Ascending aorta (tissue), 2 donors: Measurements from ENCODE around the gene FEZF1. TPM values are rescaled to one million over a fixed set of nuclear protein-coding genes. Genes with fewer than 3 reads are reported as not detected.
A peak's percentile ranks its signal among the peaks of the same experiment; 100 is the strongest.

Experiments
- DNase-seq, 2 donors: peaks; one replicate each; pipeline ENCODE4 v3.0.0-alpha.2; 2019; ENCODE audit warnings: low spot score in 2 of 2
- H3K27ac ChIP-seq, 2 donors: fragments of 200-600 bp; sonication (generic); one replicate each; pipeline ENCODE4 v1.5.1; 2016 to 2017; ENCODE audit warnings: mild to moderate bottlenecking in 1 of 2
- H3K27me3 ChIP-seq: fragments of 200-600 bp; sonication (generic); one replicate; pipeline ENCODE4 v1.5.1; 2017
- H3K36me3 ChIP-seq, 2 donors: fragments of 200-600 bp; sonication (generic); one replicate each; pipeline ENCODE4 v1.5.1; 2016
- H3K4me1 ChIP-seq, 2 donors: fragments of 200-600 bp; sonication (generic); one replicate each; pipeline ENCODE4 v1.5.1; 2016 to 2017; ENCODE audit warnings: mild to moderate bottlenecking in 1 of 2
- H3K4me3 ChIP-seq, 2 donors: fragments of 200-600 bp; sonication (generic); one replicate each; pipeline ENCODE4 v1.5.1; 2016 to 2017; ENCODE audit warnings: mild to moderate bottlenecking in 1 of 2
- H3K9me3 ChIP-seq, 2 donors: fragments of 200-600 bp; sonication (generic); one replicate each; pipeline ENCODE4 v1.5.1; 2016
- intact Hi-C: fragments of 100-400 bp; cut with DNase I; formaldehyde crosslinking; loops from one replicate; pipeline ENCODE4 v1.15.1; 2023
- total RNA-seq: library from RNA; depleted of rRNA; stranded (reverse); fragments of >200 nt; gene quantifications from one replicate; pipeline ENCODE4 v1.1.0, GENCODE V29; 2016
- TF ChIP-seq, protein P1 (sequence below), 3 experiments: fragments of 200-600 bp in 2 of 3; fragments of 450-650 bp in 1 of 3; sonication (generic) in 2 of 3; IDR thresholded peaks; one replicate each; pipeline ENCODE4 v1.5.1; 2016 to 2019; ENCODE audit warnings: antibody characterized with exemption in 3 of 3, mild to moderate bottlenecking in 1 of 3, moderate library complexity in 1 of 3

FEZF1 gene
- total RNA-seq, 1 donor from 2014 or later = not detected

DNA sequence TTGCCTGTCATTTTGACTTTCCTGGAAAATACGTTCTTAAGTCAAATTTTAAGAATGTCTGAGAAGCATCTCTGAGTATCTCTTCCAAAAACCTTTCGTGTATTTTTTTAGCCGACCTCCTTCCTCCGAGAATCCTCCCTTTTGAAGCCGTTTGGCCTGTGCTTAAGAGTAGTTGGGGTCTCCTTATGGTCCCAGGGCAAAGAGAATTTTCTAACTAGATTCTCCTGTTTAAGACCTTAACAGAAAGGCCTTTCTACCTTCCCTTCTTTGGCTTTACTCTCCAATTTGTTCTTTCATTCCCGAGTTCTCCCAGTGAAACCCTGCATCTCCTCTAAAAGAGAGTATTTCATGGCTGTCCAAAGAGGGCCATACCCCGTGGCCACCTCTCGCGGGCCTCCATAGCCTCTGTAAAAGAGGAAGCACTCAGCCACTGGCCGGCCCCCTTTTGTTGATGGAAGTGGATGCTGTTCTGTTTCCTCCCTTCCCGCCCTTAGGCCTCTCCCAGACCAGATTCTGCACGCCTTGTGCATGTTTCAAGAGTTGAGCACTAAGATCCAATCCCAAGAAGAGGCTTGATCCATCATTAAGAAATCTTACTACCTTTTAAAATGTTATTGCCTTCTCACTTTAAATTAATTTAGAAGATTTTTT, 6.6 kb upstream of the FEZF1 start:
- intact Hi-C loops = no loop called here
- Histone ChIP-seq H3K27ac (no peak overlapping the region), H3K4me1 (no peaks in the 10 kb centered on the region), H3K4me3 (no peak overlapping the region), H3K27me3 (peaks cover 51% of the 10 kb centered on the region), H3K9me3 (no peaks in the 10 kb centered on the region), H3K36me3 (no peaks in the 10 kb centered on the region)
- DNase-seq = no peak
- TF ChIP-seq, protein P1, sequence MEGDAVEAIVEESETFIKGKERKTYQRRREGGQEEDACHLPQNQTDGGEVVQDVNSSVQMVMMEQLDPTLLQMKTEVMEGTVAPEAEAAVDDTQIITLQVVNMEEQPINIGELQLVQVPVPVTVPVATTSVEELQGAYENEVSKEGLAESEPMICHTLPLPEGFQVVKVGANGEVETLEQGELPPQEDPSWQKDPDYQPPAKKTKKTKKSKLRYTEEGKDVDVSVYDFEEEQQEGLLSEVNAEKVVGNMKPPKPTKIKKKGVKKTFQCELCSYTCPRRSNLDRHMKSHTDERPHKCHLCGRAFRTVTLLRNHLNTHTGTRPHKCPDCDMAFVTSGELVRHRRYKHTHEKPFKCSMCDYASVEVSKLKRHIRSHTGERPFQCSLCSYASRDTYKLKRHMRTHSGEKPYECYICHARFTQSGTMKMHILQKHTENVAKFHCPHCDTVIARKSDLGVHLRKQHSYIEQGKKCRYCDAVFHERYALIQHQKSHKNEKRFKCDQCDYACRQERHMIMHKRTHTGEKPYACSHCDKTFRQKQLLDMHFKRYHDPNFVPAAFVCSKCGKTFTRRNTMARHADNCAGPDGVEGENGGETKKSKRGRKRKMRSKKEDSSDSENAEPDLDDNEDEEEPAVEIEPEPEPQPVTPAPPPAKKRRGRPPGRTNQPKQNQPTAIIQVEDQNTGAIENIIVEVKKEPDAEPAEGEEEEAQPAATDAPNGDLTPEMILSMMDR (IDR thresholded peaks at IDR 0.05) = no peak

DNA sequence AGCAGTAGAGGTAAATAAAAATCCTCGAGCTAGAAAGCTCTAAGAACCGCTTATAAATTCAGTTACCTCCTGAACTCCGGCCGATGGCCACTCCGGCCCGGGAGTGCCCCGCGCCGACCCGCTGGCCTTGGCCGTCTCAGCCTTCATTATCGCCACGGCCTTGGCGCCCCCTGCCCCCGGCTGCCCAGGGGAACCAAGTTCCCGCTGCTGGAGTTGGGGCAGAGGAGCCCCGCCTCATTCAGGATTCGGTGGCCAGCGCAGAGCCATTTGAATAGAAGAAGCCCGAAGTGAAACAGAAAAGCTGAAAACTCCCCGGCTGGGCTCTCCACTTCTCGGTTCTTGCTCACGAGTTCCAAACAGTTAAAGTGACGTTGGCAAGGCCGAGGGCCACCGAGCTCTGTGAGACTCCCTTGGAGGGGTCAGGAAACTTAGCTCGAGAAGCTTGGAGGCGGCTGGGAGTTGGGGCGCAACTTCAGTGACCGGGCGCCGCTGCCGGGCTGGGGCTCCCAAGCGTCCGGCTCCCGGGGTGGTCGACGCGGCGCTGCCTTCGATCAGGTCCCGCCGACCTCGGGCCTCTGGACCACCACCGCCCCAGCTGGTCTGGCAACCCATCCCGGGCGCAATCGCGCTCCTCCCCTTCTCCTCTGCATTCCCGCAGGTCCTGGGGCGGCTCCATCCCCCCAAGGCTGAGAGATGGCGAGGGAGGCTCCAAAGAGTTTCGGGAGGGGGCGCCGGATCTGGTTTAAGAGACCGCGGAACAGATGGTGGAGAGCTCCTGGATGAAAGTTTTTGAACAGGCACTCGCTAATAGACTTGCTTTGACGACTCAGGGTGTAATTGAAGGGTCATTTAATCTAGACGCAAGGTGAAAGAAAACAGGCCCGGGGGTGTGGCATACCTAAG, 5.8 kb upstream of the FEZF1 start:
- Histone ChIP-seq H3K27me3 (peaks cover 52% of the 10 kb centered on the region), H3K4me1 (peaks cover 7 to 8% of the 10 kb centered on the region in 2 donors), H3K36me3 (no peaks in the 10 kb centered on the region), H3K4me3 (peak overlapping the region; percentile 46 to 47), H3K27ac (no peak overlapping the region), H3K9me3 (no peaks in the 10 kb centered on the region)
- intact Hi-C loops = no loop called here
- no peak for DNase-seq
- TF ChIP-seq, protein P1 (IDR thresholded peaks at IDR 0.05) = no peak

- Histone ChIP-seq H3K9me3 (no peaks in the 10 kb centered on the region), H3K4me1 (peaks cover 10 to 13% of the 10 kb centered on the region in 2 donors), H3K27me3 (peaks cover 46% of the 10 kb centered on the region), H3K36me3 (no peaks in the 10 kb centered on the region), H3K4me3 (no peak overlapping the region), H3K27ac (no peak overlapping the region)
- TF ChIP-seq, protein P1 (IDR thresholded peaks at IDR 0.05) = no peak
- intact Hi-C loops = loop anchor here (10.0 kb wide), 1 partner anchor 1225 kb away; the partner anchor contains the start of gene IQUB
- DNase-seq = no peak
These were observed 4.9 kb upstream of the FEZF1 start for GRCh38 chr7:122309421-122309820.

DNA sequence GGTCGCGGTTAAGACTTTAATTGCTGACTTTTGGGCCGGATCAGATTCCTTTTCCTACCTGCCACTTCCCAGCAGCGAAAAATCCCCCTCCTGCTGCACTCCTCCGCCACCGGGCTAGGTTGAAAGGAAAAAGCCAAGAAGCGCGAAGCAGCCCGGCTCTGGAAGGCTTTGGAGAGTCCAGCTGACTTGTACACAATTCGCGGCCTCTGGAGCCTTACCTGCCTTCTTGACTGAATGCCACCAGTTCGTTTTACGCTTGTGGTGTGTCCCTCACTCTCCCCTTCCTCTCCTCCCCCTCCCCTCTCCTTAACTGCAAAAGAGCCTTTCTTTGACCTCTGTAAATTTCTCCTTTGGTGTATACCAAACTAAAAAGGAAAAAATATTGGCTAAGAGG, 2.7 kb upstream of the FEZF1 start:
- Histone ChIP-seq H3K36me3 (no peaks in the 10 kb centered on the region), H3K9me3 (no peaks in the 10 kb centered on the region), H3K27me3 (peaks cover 44% of the 10 kb centered on the region), H3K4me1 (peaks cover 10 to 17% of the 10 kb centered on the region in 2 donors), H3K4me3 (no peak overlapping the region), H3K27ac (no peak overlapping the region)
- intact Hi-C loops = loop anchor here (10.0 kb wide), 1 partner anchor 1228 kb away; the partner anchor contains the start of gene IQUB
- no peak for DNase-seq
- TF ChIP-seq, protein P1 (IDR thresholded peaks at IDR 0.05) = no peak

DNA sequence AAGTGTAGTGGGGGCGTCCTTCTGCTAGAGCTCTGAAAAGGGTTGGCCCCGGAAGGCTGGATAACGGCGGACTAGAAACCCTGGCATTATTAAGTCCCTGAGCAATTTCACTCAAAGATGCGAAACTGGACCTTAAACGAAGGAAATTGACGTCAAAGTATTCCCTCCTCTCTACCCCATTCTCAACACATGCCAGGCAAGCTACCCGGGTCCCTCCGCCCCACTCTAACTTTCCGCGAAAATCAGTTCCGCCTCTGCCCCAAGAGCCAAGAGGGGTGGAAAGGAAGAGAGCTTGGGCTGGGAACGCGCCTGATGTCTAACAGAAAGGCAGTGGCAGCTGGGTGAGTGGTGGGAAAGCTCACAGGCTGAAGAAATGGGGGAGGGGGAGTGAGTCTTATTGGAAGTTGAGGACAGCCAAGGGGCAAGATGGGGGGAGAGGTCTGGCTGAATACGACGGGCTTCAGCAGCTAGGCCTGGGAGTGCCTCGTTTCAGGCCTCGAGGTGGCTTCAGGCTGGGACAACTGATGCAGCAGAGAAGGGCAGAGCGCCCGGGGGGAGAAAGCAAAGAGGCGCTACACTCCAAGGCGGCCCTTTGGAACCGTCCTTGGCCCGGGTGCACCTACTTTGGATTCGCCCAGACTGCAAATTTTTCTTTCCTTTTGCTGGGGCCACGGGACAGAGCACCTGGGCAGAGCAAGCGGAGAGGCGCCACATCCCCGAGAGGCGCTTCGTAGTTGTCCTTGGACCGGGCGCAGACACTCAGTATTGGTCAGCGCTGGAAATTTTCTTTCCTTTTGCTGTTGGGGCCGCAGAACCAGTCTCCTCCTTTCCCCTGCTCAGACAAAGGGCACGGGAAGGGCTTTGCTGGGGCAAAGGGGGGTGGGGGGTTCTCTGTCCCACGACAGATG, 2.0 kb upstream of the FEZF1 start:
- Histone ChIP-seq H3K9me3 (no peaks in the 10 kb centered on the region), H3K36me3 (no peaks in the 10 kb centered on the region), H3K27ac (no peak overlapping the region), H3K27me3 (peaks cover 40% of the 10 kb centered on the region), H3K4me1 (peaks cover 10 to 20% of the 10 kb centered on the region in 2 donors), H3K4me3 (peak overlapping the region in 1 of 2 donors; percentile 42)
- intact Hi-C loops = loop anchor here (10.0 kb wide), 1 partner anchor 1228 kb away; the partner anchor contains the start of gene IQUB
- TF ChIP-seq, protein P1 (IDR thresholded peaks at IDR 0.05) = no peak
- no peak for DNase-seq
